ENCODE results near the gene TRIP13. TPM values are rescaled to one million over a fixed set of nuclear protein-coding genes. Genes with fewer than 3 reads are reported as not detected.

The TRIP13 gene
- total RNA-seq, 4 donors from 2014 or later = 0.41 to 1.6 (median 0.50) TPM

DNA sequence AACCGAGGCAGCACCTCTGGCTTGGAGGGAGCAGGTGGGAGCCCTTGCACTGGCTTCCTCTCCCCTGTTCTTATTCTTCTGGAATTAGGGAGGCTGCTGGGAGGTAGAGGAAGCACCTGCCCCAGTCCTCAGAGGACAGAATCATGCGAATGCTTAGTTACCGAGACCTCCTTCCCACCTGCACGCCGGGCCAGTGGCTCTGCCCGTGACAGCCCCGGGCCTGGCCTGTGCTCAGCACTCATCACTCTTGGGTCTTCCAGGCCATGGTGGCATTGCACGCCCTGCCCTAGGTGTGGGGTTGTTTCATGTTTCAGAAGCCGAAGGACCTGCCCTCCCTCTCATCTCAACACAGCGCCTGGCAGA, 70.6 kb downstream of the TRIP13 start:
- Histone ChIP-seq H3K27ac (no peak overlapping the region), H3K36me3 (no peaks in the 10 kb centered on the region), H3K9me3 (no peaks in the 10 kb centered on the region), H3K27me3 (peaks cover 22 to 43% (median 38%) of the 10 kb centered on the region in 3 donors), H3K4me1 (no peaks in the 10 kb centered on the region), H3K4me3 (no peak overlapping the region)
- TF ChIP-seq POLR2A (IDR thresholded peaks at IDR 0.05) = no peak
- TF ChIP-seq, protein P1, sequence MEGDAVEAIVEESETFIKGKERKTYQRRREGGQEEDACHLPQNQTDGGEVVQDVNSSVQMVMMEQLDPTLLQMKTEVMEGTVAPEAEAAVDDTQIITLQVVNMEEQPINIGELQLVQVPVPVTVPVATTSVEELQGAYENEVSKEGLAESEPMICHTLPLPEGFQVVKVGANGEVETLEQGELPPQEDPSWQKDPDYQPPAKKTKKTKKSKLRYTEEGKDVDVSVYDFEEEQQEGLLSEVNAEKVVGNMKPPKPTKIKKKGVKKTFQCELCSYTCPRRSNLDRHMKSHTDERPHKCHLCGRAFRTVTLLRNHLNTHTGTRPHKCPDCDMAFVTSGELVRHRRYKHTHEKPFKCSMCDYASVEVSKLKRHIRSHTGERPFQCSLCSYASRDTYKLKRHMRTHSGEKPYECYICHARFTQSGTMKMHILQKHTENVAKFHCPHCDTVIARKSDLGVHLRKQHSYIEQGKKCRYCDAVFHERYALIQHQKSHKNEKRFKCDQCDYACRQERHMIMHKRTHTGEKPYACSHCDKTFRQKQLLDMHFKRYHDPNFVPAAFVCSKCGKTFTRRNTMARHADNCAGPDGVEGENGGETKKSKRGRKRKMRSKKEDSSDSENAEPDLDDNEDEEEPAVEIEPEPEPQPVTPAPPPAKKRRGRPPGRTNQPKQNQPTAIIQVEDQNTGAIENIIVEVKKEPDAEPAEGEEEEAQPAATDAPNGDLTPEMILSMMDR (IDR thresholded peaks at IDR 0.05 in 4 of 5, conservative IDR thresholded peaks at IDR 0.05 in 1 of 5) = no peak
- DNase-seq = no peak
- ATAC-seq = no peak
- intact Hi-C loops (cut with DNase I; ENCODE audit: low total_unique reads) = no loop called here
- in situ Hi-C loops (cut with MboI; ENCODE audit: low sequenced_read_pairs in 4 of 4) = no loop called here

DNA sequence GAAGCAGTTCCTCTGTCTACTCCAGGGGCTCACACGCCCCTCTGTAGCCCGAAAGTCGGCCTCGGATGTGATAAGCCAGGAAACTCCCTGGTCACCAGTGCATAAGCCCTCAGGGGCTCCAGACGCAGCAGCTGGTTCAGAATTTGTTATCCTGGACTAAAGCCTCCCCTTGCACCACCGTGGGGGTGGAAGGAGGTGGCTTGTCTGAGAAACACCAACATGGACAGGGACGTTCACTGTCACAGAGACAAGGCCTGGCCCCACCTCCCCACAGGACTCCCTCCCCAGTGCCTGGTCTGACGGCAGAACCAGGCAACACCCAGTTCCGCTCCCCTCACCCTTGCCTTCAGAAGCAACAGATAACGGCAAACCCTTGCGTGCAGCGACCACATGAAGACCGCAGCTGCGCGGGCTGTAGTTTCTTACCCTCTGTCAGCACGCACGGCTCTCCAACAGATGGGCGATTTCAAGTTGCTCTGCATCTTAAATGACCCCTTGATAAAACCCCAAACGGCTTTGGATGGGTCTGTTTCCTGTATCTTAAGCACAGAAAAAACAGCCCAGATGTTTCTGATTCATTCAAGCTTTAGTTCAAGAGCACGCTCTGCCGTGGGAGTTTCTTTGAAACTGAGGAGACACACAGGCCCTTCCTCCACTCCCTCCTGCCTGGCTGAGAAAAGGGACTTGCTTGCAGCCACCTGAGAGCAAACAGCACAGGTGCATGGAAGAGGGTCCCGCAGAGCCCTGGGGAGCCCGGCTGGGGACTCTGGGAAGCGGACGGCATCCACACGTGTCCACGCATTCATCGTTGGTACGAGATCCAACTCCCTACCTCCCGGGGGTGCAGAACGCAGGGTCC, 71.2 kb downstream of the TRIP13 start:
- H3K9me3 ChIP-seq = no peaks in the 10 kb centered on the region
- in situ Hi-C loops (cut with MboI; ENCODE audit: low sequenced_read_pairs in 4 of 4) = no loop called here
- H3K4me1 ChIP-seq = no peaks in the 10 kb centered on the region
- TF ChIP-seq POLR2A (IDR thresholded peaks at IDR 0.05) = no peak
- TF ChIP-seq, protein P1 (IDR thresholded peaks at IDR 0.05 in 4 of 5, conservative IDR thresholded peaks at IDR 0.05 in 1 of 5) = no peak
- peaks cover 22 to 44% (median 35%) of the 10 kb centered on the region in 3 donors for H3K27me3 ChIP-seq
- no peak for DNase-seq
- no peak overlapping the region for H3K27ac ChIP-seq
- no peak for ATAC-seq
- no peaks in the 10 kb centered on the region for H3K36me3 ChIP-seq
- H3K4me3 ChIP-seq = no peak overlapping the region
- intact Hi-C loops (cut with DNase I; ENCODE audit: low total_unique reads) = no loop called here

DNA sequence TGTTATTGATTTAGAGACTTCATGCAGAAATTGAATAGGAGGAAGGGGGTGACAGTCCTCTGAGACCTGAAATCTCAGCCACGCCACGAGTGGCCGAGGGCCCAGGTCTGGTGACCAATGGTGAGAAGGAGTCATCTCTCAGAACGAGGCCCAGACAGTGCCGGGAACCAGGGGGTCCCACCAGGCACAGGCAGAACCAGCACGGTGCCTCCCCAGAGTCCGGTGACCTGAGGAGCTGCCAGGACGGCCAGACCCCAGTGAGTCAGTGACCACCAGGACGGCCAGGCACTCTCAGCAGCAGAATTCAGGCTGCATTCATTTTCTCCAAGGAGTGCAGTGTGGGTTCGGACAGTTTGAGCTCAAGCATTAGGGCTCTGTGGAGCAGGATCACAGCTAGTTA, 72.1 kb downstream of the TRIP13 start:
- TF ChIP-seq, protein P1 (IDR thresholded peaks at IDR 0.05 in 4 of 5, conservative IDR thresholded peaks at IDR 0.05 in 1 of 5) = no peak
- no peak for TF ChIP-seq POLR2A (IDR thresholded peaks at IDR 0.05)
- intact Hi-C loops (cut with DNase I; ENCODE audit: low total_unique reads) = no loop called here
- H3K27ac ChIP-seq = no peak overlapping the region
- no peak for DNase-seq
- H3K4me3 ChIP-seq = no peak overlapping the region
- no peaks in the 10 kb centered on the region for H3K9me3 ChIP-seq
- H3K36me3 ChIP-seq = no peaks in the 10 kb centered on the region
- H3K27me3 ChIP-seq = peaks cover 22 to 39% (median 28%) of the 10 kb centered on the region in 3 donors
- in situ Hi-C loops (cut with MboI; ENCODE audit: low sequenced_read_pairs in 4 of 4) = no loop called here
- no peaks in the 10 kb centered on the region for H3K4me1 ChIP-seq
- no peak for ATAC-seq

DNA sequence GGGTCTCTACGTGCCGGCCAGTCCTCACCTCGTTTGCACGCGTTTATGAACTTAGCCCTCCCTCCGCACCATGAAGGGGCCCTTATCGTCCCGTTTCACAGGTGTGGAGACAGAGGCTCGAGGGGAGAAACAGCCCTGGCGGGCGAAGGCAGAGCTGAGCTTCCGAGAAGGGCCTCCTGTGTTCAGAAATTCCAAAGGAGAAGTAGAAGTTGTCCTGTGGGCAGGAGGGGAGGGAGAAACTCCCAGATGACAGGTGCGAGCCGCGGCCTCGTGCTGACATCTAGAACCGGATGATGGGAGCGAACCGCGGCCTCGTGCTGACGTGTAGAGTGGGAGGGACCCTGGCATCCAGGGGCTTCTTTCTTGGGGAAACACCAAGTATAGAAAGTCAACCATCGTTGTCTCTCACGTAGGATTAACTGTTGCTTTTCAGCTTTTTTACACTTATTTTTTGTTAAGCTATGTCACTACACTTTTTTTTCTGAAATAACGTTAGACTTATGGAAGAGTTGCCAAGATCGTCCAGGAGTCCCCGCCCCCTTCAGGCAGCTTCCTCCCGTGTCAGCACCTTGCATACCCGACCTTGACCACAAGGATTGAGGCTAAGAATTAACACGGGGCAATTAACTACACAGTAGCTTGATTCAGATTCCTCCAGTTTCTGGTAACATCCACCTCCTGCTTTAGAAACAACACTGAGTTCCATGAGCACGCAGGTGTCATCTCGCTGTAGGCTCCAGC, 73.1 kb downstream of the TRIP13 start:
- DNase-seq = no peak
- no peak overlapping the region for H3K4me3 ChIP-seq
- H3K27me3 ChIP-seq = peaks cover 16 to 29% (median 18%) of the 10 kb centered on the region in 3 donors
- intact Hi-C loops (cut with DNase I; ENCODE audit: low total_unique reads) = no loop called here
- H3K27ac ChIP-seq = no peak overlapping the region
- H3K36me3 ChIP-seq = no peaks in the 10 kb centered on the region
- no peaks in the 10 kb centered on the region for H3K9me3 ChIP-seq
- in situ Hi-C loops (cut with MboI; ENCODE audit: low sequenced_read_pairs in 4 of 4) = no loop called here
- TF ChIP-seq POLR2A (IDR thresholded peaks at IDR 0.05) = no peak
- TF ChIP-seq, protein P1 (IDR thresholded peaks at IDR 0.05 in 4 of 5, conservative IDR thresholded peaks at IDR 0.05 in 1 of 5) = no peak
- H3K4me1 ChIP-seq = no peaks in the 10 kb centered on the region
- ATAC-seq = no peak

All from gastrocnemius medialis (tissue), 4 donors.